Astrocyte (in vitro differentiated cells and primary cell): ENCODE results near the gene STK24.

ENCODE experiments used
- EZH2 ChIP-seq: IDR thresholded peaks from 2 replicates; pipeline ENCODE4 v1.6.1; 2012; ENCODE audit warnings: mild to moderate bottlenecking, low read length, inconsistent platforms; ENCODE audit not compliant: insufficient read depth
- TF ChIP-seq, protein P1 (sequence below): IDR thresholded peaks from 2 replicates; pipeline ENCODE4 v1.5.1; 2011; ENCODE audit warnings: low read depth, mild to moderate bottlenecking, inconsistent platforms, low read length, moderate library complexity; ENCODE audit not compliant: insufficient read depth

DNA sequence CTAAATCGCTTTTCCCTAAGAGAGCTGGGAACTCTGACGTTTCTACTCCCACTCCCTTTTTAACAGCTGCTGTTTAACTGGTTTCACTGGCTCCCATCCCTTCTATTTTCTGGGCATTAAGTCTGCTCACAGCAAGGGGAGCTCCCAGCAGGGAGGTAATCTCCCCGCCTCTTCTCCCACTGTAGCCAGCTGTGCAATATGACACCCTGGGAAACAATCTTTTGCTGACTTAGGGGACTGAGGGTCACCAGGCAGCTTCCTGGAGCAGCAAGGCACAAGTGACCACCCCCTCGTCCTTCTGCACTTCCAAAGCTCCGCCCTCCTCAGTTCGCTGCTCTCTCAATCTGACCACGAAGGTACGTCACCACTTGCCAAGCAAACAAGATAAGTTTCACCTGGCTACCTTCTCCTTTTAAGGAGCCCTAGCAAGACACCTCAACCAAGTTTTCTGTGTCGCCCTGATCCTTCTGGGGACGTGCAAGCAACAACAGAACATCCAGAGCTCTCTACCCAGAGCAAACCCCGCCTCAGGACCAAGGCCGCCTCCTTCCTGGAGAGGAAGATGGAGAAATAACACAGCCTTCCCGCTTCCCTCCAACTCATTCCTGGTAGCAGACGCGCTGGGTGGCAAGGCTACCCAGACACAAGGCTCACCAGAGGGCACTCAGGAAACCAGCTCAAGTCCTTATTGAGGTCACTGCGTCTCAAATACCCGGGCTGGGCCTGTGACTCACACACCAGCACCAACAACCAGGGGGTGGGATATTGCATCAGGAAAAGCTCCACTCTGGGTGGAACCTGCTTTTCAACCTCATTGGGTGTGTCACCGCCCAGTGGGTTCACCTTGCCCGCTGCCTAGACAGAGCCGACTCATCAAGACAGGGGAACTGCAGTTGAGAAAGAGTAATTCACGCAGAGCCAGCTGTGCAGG lies 92.4 kb downstream of the STK24 start:
- TF ChIP-seq, protein P1, sequence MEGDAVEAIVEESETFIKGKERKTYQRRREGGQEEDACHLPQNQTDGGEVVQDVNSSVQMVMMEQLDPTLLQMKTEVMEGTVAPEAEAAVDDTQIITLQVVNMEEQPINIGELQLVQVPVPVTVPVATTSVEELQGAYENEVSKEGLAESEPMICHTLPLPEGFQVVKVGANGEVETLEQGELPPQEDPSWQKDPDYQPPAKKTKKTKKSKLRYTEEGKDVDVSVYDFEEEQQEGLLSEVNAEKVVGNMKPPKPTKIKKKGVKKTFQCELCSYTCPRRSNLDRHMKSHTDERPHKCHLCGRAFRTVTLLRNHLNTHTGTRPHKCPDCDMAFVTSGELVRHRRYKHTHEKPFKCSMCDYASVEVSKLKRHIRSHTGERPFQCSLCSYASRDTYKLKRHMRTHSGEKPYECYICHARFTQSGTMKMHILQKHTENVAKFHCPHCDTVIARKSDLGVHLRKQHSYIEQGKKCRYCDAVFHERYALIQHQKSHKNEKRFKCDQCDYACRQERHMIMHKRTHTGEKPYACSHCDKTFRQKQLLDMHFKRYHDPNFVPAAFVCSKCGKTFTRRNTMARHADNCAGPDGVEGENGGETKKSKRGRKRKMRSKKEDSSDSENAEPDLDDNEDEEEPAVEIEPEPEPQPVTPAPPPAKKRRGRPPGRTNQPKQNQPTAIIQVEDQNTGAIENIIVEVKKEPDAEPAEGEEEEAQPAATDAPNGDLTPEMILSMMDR: no peak
- TF ChIP-seq EZH2: no peak
